Astrocyte (in vitro differentiated cells and primary cell): Measurements from ENCODE around the gene FUT9. TPM values are rescaled to one million over a fixed set of nuclear protein-coding genes. Genes with fewer than 3 reads are reported as not detected.

ENCODE experiments used
- DNase-seq: peaks from one replicate; pipeline ENCODE4 v3.0.0-alpha.2; 2010; ENCODE audit warnings: low read depth
- FAIRE-seq: peaks from 2 replicates; lab custom pipeline; 2011; peaks lifted over from hg19 to GRCh38; lab: Jason Lieb, UNC
- H2AFZ ChIP-seq: 2 replicates; pipeline ENCODE4 v1.6.0; 2012; ENCODE audit warnings: low read depth, low read length, inconsistent platforms
- H3K27ac ChIP-seq: 2 replicates; pipeline ENCODE4 v1.5.1; 2011; ENCODE audit warnings: low read depth, low read length, inconsistent platforms
- H3K27me3 ChIP-seq: 2 replicates; pipeline ENCODE4 v1.6.0; 2011; ENCODE audit warnings: low read length, inconsistent platforms; ENCODE audit not compliant: insufficient read depth
- H3K36me3 ChIP-seq: 2 replicates; pipeline ENCODE4 v1.5.1; 2011; ENCODE audit warnings: low read length, inconsistent platforms; ENCODE audit not compliant: insufficient read depth
- H3K4me1 ChIP-seq: 2 replicates; pipeline ENCODE4 v1.5.1; 2011; ENCODE audit warnings: low read length, inconsistent platforms; ENCODE audit not compliant: insufficient read depth
- H3K4me2 ChIP-seq: 2 replicates; pipeline ENCODE4 v1.6.0; 2012; ENCODE audit warnings: low read length, inconsistent platforms
- H3K4me3 ChIP-seq: 2 replicates; pipeline ENCODE4 v1.5.1; 2011; ENCODE audit warnings: low read depth, mild to moderate bottlenecking, low read length, inconsistent platforms; ENCODE audit not compliant: insufficient read depth
- H3K79me2 ChIP-seq: 2 replicates; pipeline ENCODE4 v1.6.0; 2012; ENCODE audit warnings: mild to moderate bottlenecking, low read length, inconsistent platforms; ENCODE audit not compliant: insufficient read depth
- H3K9ac ChIP-seq: 2 replicates; pipeline ENCODE4 v1.6.0; 2012; ENCODE audit warnings: mild to moderate bottlenecking, low read length, inconsistent platforms
- H3K9me3 ChIP-seq: 2 replicates; pipeline ENCODE4 v1.5.1; 2012; ENCODE audit warnings: low read depth, mild to moderate bottlenecking, low read length, inconsistent platforms; ENCODE audit not compliant: insufficient read depth
- H4K20me1 ChIP-seq: 2 replicates; pipeline ENCODE4 v1.6.0; 2012; ENCODE audit warnings: low read length, inconsistent platforms; ENCODE audit not compliant: insufficient read depth
- H3K27ac Mint-ChIP-seq: one replicate; pipeline ENCODE4 v1.8.0; 2021; ENCODE audit warnings: mild to moderate bottlenecking, mixed read lengths; ENCODE audit not compliant: unreplicated experiment
- H3K27me3 Mint-ChIP-seq: one replicate; pipeline ENCODE4 v1.8.0; 2021; ENCODE audit warnings: low read depth, mixed read lengths; ENCODE audit not compliant: unreplicated experiment
- H3K36me3 Mint-ChIP-seq: one replicate; pipeline ENCODE4 v1.8.0; 2021; ENCODE audit warnings: low read depth, mixed read lengths; ENCODE audit not compliant: unreplicated experiment
- H3K4me1 Mint-ChIP-seq: one replicate; pipeline ENCODE4 v1.8.0; 2021; ENCODE audit warnings: low read depth, mixed read lengths; ENCODE audit not compliant: unreplicated experiment
- H3K4me3 Mint-ChIP-seq: one replicate; pipeline ENCODE4 v1.8.0; 2021; ENCODE audit warnings: mild to moderate bottlenecking, moderate library complexity, mixed read lengths; ENCODE audit not compliant: unreplicated experiment
- H3K9me3 Mint-ChIP-seq: one replicate; pipeline ENCODE4 v1.8.0; 2021; ENCODE audit warnings: mild to moderate bottlenecking, mixed read lengths; ENCODE audit not compliant: unreplicated experiment
- CTCF ChIP-seq: IDR thresholded peaks from 2 replicates; pipeline ENCODE4 v1.5.1; 2011; ENCODE audit warnings: low read depth, mild to moderate bottlenecking, inconsistent platforms, low read length, moderate library complexity; ENCODE audit not compliant: insufficient read depth
- EZH2 ChIP-seq: IDR thresholded peaks from 2 replicates; pipeline ENCODE4 v1.6.1; 2012; ENCODE audit warnings: mild to moderate bottlenecking, low read length, inconsistent platforms; ENCODE audit not compliant: insufficient read depth
- total RNA-seq: library from RNA; stranded (reverse); gene quantifications from 2 replicates; pipeline ENCODE4 v1.2.1, GENCODE V29; 2021

The FUT9 gene
- total RNA-seq, 1 donor from 2014 or later = 0.20 TPM

- Mint-ChIP-seq H3K4me1 (no peaks in the 10 kb centered on the region), H3K4me3 (no peak overlapping the region), H3K27ac (no peak overlapping the region), H3K9me3 (no peaks in the 10 kb centered on the region), H3K27me3 (no peaks in the 10 kb centered on the region), H3K36me3 (no peaks in the 10 kb centered on the region)
- Histone ChIP-seq H3K9ac (no peak overlapping the region), H4K20me1 (no peaks in the 10 kb centered on the region), H2AFZ (no peak overlapping the region), H3K4me2 (no peak overlapping the region), H3K9me3 (no peaks in the 10 kb centered on the region), H3K79me2 (no peaks in the 10 kb centered on the region), H3K27ac (no peak overlapping the region), H3K4me1 (no peaks in the 10 kb centered on the region), H3K4me3 (no peak overlapping the region), H3K27me3 (no peaks in the 10 kb centered on the region), H3K36me3 (no peaks in the 10 kb centered on the region)
- TF ChIP-seq EZH2 (no peak), CTCF (no peak)
- FAIRE-seq = no peak
- peak; percentile 1 for DNase-seq
Observed at GRCh38 chr6:96110878-96111277, 95.1 kb downstream of the FUT9 start.

DNA sequence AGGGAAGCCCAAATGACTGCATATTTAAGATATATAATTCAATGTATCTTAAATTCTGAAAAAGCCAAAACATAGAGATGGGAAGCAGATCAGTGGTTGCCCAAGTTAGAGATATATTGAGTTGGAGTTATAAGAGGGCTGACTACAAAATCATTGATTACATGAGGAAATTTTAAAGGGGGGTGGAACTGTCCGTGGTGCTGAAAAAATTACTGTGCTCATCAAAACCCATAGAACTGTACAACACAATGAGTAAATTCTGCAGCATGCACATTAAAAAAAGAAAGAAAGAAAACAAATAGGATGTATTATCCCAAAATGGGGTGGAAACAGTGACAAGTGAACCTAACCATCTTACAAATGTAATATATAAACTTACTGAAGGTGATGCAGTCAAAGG lies 100.9 kb downstream of the FUT9 start:
- Mint-ChIP-seq H3K4me1 (no peaks in the 10 kb centered on the region), H3K36me3 (no peaks in the 10 kb centered on the region), H3K27me3 (no peaks in the 10 kb centered on the region), H3K9me3 (no peaks in the 10 kb centered on the region), H3K4me3 (no peak overlapping the region), H3K27ac (no peak overlapping the region)
- Histone ChIP-seq H3K4me2 (no peak overlapping the region), H3K4me1 (no peaks in the 10 kb centered on the region), H3K27ac (no peak overlapping the region), H3K27me3 (no peaks in the 10 kb centered on the region), H3K79me2 (no peaks in the 10 kb centered on the region), H3K9me3 (no peaks in the 10 kb centered on the region), H3K36me3 (no peaks in the 10 kb centered on the region), H3K4me3 (no peak overlapping the region), H2AFZ (no peak overlapping the region), H4K20me1 (no peaks in the 10 kb centered on the region), H3K9ac (no peak overlapping the region)
- no peak for DNase-seq
- TF ChIP-seq CTCF = no peak
- no peak for TF ChIP-seq EZH2
- FAIRE-seq = no peak

DNA sequence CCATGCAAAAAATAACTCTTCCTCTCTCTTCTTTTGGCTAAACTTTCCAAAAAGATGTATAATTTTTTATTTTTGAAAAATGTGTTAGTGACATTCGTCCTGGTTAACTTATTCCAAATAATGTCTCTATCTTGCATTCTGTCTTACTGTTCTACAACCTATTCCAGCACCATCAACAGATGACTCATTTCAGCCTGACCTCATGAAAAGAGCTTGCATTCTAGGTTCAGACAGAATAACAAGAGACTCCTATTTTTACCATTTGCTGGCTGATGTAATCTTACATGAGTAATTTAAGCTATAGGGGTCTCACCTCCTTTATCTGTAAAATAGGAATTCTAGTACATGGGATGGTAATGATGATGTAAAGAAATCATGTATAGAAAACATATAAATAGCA lies 109.0 kb downstream of the FUT9 start:
- FAIRE-seq (no peak), DNase-seq (peak; percentile 12)
- no peaks in the 10 kb centered on the region for H3K4me1 ChIP-seq
- no peaks in the 10 kb centered on the region for H3K36me3 ChIP-seq
- no peaks in the 10 kb centered on the region for H3K27me3 Mint-ChIP-seq
- H2AFZ ChIP-seq = no peak overlapping the region
- no peak overlapping the region for H3K4me3 Mint-ChIP-seq
- TF ChIP-seq EZH2 (no peak), CTCF (no peak)
- H3K9me3 Mint-ChIP-seq = no peaks in the 10 kb centered on the region
- peak overlapping the region; percentile 95 for H3K27ac Mint-ChIP-seq
- no peak overlapping the region for H3K4me3 ChIP-seq
- no peaks in the 10 kb centered on the region for H3K27me3 ChIP-seq
- peaks cover 6% of the 10 kb centered on the region for H3K4me1 Mint-ChIP-seq
- no peaks in the 10 kb centered on the region for H3K79me2 ChIP-seq
- no peak overlapping the region for H3K27ac ChIP-seq
- H3K4me2 ChIP-seq = no peak overlapping the region
- no peak overlapping the region for H3K9ac ChIP-seq
- no peaks in the 10 kb centered on the region for H3K36me3 Mint-ChIP-seq
- H4K20me1 ChIP-seq = no peaks in the 10 kb centered on the region
- no peaks in the 10 kb centered on the region for H3K9me3 ChIP-seq
